ENCODE results near the gene CXCL16. TPM values are rescaled to one million over a fixed set of nuclear protein-coding genes. Genes with fewer than 3 reads are reported as not detected.

Gene CXCL16
- total RNA-seq, 1 experiment from 2014 or later: 4.0 TPM

DNA sequence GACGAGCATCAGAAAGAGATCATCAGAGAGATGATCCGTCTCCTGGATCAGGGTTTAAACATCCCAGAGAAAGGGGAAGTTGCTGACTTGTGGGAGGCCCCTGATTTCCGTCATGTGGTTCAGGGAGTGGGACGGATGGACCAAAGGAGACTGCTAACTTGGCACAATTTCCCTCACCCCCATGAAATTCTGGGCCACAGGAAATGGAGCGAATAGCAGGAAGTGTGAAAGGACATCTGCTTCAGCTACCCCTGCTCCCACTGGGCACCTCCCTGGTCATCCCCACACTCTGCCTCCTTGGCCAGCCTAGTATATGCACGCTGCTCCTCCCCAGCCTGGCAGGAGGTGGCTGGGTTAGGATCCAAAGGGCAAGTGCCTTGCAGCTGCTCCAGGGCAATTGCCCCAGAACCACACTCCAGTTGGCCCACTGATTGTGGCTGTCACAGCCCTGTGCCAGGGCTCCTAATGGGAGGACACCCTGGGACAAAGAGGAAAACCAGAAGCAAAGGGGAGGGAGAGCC is 28.0 kb downstream of the CXCL16 start:
- Histone ChIP-seq H3K27me3 (replicated peaks; ENCODE audit: insufficient read depth, low read depth, low read length, poor library complexity) (no peaks in the 10 kb centered on the region), H3K27ac (ENCODE audit: low read depth, low read length, poor library complexity, severe bottlenecking) (peak overlapping the region; percentile 81), H3K4me1 (ENCODE audit: insufficient read depth, low read length, poor library complexity, severe bottlenecking) (peaks cover 16% of the 10 kb centered on the region), H3K36me3 (ENCODE audit: insufficient read depth, low read length, poor library complexity, severe bottlenecking) (peaks cover 5% of the 10 kb centered on the region), H3K9me3 (ENCODE audit: low read depth, low read length, poor library complexity, severe bottlenecking) (no peaks in the 10 kb centered on the region), H3K4me3 (ENCODE audit: low read depth, low read length, poor library complexity, severe bottlenecking) (peak overlapping the region; percentile 86)
- ChIA-PET POLR2A (ENCODE audit: low non-redundant PET) (no interaction called here), CTCF (no interaction called here)
- intact Hi-C loops (cut with micrococcal nuclease; ENCODE audit: unreplicated experiment): no loop called here
- DNase-seq (ENCODE audit: low spot score): no peak
- no peak for TF ChIP-seq EZH2 (IDR thresholded peaks at IDR 0.05; ENCODE audit: borderline replicate concordance, low read depth, low read length, poor library complexity, severe bottlenecking)
- TF ChIP-seq, protein P1, sequence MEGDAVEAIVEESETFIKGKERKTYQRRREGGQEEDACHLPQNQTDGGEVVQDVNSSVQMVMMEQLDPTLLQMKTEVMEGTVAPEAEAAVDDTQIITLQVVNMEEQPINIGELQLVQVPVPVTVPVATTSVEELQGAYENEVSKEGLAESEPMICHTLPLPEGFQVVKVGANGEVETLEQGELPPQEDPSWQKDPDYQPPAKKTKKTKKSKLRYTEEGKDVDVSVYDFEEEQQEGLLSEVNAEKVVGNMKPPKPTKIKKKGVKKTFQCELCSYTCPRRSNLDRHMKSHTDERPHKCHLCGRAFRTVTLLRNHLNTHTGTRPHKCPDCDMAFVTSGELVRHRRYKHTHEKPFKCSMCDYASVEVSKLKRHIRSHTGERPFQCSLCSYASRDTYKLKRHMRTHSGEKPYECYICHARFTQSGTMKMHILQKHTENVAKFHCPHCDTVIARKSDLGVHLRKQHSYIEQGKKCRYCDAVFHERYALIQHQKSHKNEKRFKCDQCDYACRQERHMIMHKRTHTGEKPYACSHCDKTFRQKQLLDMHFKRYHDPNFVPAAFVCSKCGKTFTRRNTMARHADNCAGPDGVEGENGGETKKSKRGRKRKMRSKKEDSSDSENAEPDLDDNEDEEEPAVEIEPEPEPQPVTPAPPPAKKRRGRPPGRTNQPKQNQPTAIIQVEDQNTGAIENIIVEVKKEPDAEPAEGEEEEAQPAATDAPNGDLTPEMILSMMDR (conservative IDR thresholded peaks at IDR 0.05; ENCODE audit: low read depth, low read length): no peak
- BruUV-seq (replicated peaks): no TSS peak

DNA sequence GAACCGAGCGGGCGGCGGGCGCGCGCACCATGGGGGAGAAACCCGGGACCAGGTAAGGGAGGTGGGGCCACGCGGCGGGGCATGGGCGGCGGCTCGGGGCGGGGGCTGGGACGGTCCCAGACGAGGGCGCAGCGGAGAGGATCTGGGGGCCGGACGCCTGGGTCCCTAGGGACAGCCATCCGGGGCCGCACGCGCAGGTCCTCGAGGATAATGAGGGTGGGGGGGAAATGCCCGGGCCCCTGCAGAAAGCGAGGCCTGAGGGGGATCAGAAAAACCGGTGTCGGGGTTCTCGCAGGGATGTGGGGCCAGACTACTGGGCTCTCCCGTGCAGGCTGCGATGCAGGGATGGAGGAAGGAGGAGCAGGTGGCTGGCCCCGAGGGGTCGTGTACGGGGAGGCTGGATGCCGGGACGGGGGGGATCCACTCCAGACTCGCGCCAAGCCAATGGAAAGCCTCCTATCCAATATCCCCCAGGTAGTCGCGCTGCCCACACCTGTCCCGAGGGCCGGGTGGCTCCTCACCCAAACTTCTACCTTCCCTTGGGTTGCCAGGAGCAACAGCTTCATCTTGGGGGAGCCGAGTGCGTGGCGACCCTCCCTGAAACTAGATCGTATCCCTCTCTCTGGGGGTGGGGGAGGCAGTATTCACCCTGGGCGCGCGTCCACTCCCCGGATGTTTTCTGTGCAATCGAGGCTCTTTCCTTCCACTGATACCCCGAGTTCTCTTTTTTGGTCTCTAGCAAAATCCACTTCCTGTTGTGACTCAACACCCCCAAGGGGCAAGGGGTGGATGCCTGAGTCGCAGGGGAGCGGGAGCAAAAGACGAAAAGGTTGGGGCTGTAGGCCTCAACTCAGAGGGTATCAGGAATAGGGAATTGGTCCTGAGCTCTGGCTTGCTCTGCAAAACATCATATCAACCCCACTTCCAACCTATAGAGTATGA is 28.8 kb downstream of the CXCL16 start:
- intact Hi-C loops (cut with micrococcal nuclease; ENCODE audit: unreplicated experiment): no loop called here
- TF ChIP-seq, protein P1 (conservative IDR thresholded peaks at IDR 0.05; ENCODE audit: low read depth, low read length): no peak
- TF ChIP-seq EZH2 (IDR thresholded peaks at IDR 0.05; ENCODE audit: borderline replicate concordance, low read depth, low read length, poor library complexity, severe bottlenecking): no peak
- POLR2A ChIA-PET (ENCODE audit: low non-redundant PET): interaction anchor here (0.7 kb wide), 1 partner anchor 43 kb away, joined by 5 read pairs; no protein-coding TSS in a partner anchor
- peak overlapping the region; percentile 86 for H3K4me3 ChIP-seq (ENCODE audit: low read depth, low read length, poor library complexity, severe bottlenecking)
- no peaks in the 10 kb centered on the region for H3K27me3 ChIP-seq (replicated peaks; ENCODE audit: insufficient read depth, low read depth, low read length, poor library complexity)
- no peak for DNase-seq (ENCODE audit: low spot score)
- no TSS peak for BruUV-seq (replicated peaks)
- CTCF ChIA-PET: interaction anchor here (0.6 to 1.0 kb wide), 2 partner anchors 79 to 180 kb away, joined by 4 to 5 read pairs; no protein-coding TSS in a partner anchor
- H3K9me3 ChIP-seq (ENCODE audit: low read depth, low read length, poor library complexity, severe bottlenecking): no peaks in the 10 kb centered on the region
- H3K27ac ChIP-seq (ENCODE audit: low read depth, low read length, poor library complexity, severe bottlenecking): peak overlapping the region; percentile 81
- H3K36me3 ChIP-seq (ENCODE audit: insufficient read depth, low read length, poor library complexity, severe bottlenecking): peaks cover 4% of the 10 kb centered on the region
- H3K4me1 ChIP-seq (ENCODE audit: insufficient read depth, low read length, poor library complexity, severe bottlenecking): peaks cover 16% of the 10 kb centered on the region

- TF ChIP-seq, protein P1 (conservative IDR thresholded peaks at IDR 0.05; ENCODE audit: low read depth, low read length): peak; percentile 66
- TF ChIP-seq EZH2 (IDR thresholded peaks at IDR 0.05; ENCODE audit: borderline replicate concordance, low read depth, low read length, poor library complexity, severe bottlenecking): no peak
- DNase-seq (ENCODE audit: low spot score): peak; percentile 100
- no TSS peak for BruUV-seq (replicated peaks)
- Histone ChIP-seq H3K4me3 (ENCODE audit: low read depth, low read length, poor library complexity, severe bottlenecking) (peak within 1 kb of the TSS; percentile 86), H3K27ac (ENCODE audit: low read depth, low read length, poor library complexity, severe bottlenecking) (peak within 1 kb of the TSS; percentile 81), H3K4me1 (ENCODE audit: insufficient read depth, low read length, poor library complexity, severe bottlenecking) (peaks cover 16% of the 10 kb centered on the region), H3K27me3 (replicated peaks; ENCODE audit: insufficient read depth, low read depth, low read length, poor library complexity) (no peaks in the 10 kb centered on the region), H3K9me3 (ENCODE audit: low read depth, low read length, poor library complexity, severe bottlenecking) (no peaks in the 10 kb centered on the region), H3K36me3 (ENCODE audit: insufficient read depth, low read length, poor library complexity, severe bottlenecking) (no peaks in the 10 kb centered on the region)
- POLR2A ChIA-PET (ENCODE audit: low non-redundant PET): interaction anchor here (0.5 to 0.7 kb wide), 5 partner anchors 21 to 195 kb away, joined by 3 to 5 read pairs (median 4); no protein-coding TSS in a partner anchor
- CTCF ChIA-PET: interaction anchor here (0.6 to 1.0 kb wide), 6 partner anchors 14 to 181 kb away, joined by 3 to 9 read pairs (median 4); no protein-coding TSS in a partner anchor
- intact Hi-C loops (cut with micrococcal nuclease; ENCODE audit: unreplicated experiment): no loop called here
Observed at GRCh38 chr17:4709794-4710692, 29.7 kb downstream of the CXCL16 start, which contains the start of gene ARRB2. TSS of gene ARRB2 (plus strand) at chr17:4710632. CDS start at chr17:4710722, 90 bp downstream.

Measured in A673 (cell line).